PC-3 (cell line): ENCODE measurements around the gene ATP12A.

ENCODE experiments used
- EZH2 ChIP-seq: fragments of 300-600 bp; sonication (generic); IDR thresholded peaks from one replicate; pipeline ENCODE4 v1.6.1; 2017; ENCODE audit warnings: antibody characterized with exemption, mild to moderate bottlenecking, low read length; ENCODE audit not compliant: unreplicated experiment
- EZH2phosphoT487 ChIP-seq: fragments of 300-600 bp; sonication (generic); IDR thresholded peaks from 2 replicates; pipeline ENCODE4 v1.6.1; 2018; ENCODE audit warnings: mild to moderate bottlenecking, antibody characterized with exemption, low read length, borderline replicate concordance
- TF ChIP-seq, protein P1 (sequence below): fragments of 300-600 bp; sonication (generic); conservative IDR thresholded peaks from 2 replicates; pipeline ENCODE4 v1.5.1; 2017; ENCODE audit warnings: antibody characterized with exemption, low read depth, mild to moderate bottlenecking, low read length

DNA sequence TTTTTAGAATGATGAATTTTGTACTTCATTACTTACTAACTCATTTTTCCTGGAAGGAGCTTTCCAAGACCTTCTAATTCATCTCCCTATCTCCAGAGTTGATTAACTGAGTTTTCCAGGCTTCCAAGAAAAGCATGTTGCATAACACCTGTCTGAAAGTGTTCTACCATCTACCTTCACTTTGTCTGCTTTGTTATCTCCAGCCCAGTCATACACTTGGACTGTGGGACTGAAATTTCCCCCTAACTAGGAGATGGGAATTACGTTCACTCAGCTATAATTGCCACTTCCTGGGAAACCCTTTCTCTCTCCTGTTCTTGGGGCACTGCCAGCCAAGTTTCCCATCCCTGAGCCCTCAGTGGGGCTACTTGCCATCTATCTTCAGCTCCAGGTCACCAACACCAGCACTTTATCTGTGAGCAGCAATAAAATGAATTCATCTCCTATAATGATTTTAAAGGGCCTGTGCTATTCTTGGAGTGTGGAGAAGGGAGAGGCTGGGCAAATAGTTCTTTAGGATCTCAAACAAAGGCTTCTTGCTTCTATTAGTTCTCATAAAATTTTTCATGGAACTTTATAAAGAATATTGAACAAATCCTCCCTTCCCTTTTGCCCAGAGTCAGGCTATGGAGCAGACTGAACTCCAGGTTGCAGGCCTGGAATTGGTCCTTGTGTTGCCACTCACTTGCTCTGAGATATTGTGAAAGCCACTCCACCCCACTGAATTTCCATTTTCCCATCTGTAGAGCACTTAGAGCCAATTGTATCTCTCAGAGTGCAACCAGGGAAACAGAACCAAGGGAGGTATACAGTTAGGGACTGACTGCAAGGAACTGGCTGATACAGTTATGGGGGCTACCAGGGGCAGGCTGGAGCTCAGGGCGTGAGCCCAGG, 17.8 kb upstream of the ATP12A start:
- TF ChIP-seq, protein P1, sequence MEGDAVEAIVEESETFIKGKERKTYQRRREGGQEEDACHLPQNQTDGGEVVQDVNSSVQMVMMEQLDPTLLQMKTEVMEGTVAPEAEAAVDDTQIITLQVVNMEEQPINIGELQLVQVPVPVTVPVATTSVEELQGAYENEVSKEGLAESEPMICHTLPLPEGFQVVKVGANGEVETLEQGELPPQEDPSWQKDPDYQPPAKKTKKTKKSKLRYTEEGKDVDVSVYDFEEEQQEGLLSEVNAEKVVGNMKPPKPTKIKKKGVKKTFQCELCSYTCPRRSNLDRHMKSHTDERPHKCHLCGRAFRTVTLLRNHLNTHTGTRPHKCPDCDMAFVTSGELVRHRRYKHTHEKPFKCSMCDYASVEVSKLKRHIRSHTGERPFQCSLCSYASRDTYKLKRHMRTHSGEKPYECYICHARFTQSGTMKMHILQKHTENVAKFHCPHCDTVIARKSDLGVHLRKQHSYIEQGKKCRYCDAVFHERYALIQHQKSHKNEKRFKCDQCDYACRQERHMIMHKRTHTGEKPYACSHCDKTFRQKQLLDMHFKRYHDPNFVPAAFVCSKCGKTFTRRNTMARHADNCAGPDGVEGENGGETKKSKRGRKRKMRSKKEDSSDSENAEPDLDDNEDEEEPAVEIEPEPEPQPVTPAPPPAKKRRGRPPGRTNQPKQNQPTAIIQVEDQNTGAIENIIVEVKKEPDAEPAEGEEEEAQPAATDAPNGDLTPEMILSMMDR, result no peak
- no peak for TF ChIP-seq EZH2
- no peak for TF ChIP-seq EZH2phosphoT487
